ENCODE measurements around the gene FBXO9.
"Not testable (repeated sequence)": the region's sequence is repeated elsewhere in the genome, so short reads cannot be mapped to it uniquely, and the experiment has no call there.

The FBXO9 gene

GRCh38 chr6:53048431-53049195 is 16.6 kb upstream of the FBXO9 start:
- no peak for DNase-seq (ENCODE audit: low read depth)

DNA sequence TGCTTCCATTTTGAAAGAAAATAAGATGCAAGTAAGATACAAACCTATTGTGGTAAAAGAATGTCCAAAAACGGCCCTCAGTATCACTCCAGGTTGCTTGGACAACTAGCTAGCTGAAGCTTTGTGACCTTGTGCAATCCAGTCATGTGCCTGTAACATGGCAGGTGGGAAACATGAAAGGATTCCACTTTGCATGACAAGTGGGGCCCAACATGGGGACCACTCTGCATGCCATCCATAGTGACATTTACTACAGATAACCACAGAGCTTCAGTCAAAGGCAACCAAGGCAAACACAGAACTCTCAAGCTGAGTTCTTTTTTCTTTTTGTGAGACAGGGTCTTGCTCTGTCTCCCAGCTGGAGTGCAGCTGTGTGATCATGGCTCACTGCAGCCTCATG is 15.8 kb upstream of the FBXO9 start:
- no peak for DNase-seq (ENCODE audit: low read depth)

- DNase-seq (ENCODE audit: low read depth), result not testable (repeated sequence)
Measured at GRCh38 chr6:53052152-53052551, 13.1 kb upstream of the FBXO9 start.

- no peak for DNase-seq (ENCODE audit: low read depth)
Measured at GRCh38 chr6:53054532-53054931, 10.7 kb upstream of the FBXO9 start.

- DNase-seq (ENCODE audit: low read depth), result no peak
Measured at GRCh38 chr6:53055873-53056272, 9.3 kb upstream of the FBXO9 start.

DNA sequence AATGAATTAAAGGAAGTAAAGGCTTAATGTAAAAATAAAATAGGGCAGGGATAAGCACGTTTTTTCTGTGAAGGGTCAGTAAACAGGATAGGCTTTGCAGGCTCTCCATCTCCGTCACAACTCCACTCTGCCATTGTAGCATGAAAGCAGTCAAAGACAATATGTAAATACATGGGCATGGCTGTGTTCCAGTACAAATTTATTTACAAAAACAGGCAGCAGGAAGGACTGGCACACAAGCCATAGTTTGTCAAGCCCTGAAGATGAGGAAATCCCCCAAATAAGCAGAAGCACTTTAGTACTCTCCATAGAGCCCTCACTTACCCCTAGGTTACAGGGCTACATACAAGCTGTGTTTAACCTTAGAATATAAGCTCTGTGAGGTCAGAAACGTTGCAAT is 8.9 kb upstream of the FBXO9 start:
- DNase-seq (ENCODE audit: low read depth), result no peak

GRCh38 chr6:53058388-53059195 is 6.6 kb upstream of the FBXO9 start:
- DNase-seq (ENCODE audit: low read depth), result no peak

DNA sequence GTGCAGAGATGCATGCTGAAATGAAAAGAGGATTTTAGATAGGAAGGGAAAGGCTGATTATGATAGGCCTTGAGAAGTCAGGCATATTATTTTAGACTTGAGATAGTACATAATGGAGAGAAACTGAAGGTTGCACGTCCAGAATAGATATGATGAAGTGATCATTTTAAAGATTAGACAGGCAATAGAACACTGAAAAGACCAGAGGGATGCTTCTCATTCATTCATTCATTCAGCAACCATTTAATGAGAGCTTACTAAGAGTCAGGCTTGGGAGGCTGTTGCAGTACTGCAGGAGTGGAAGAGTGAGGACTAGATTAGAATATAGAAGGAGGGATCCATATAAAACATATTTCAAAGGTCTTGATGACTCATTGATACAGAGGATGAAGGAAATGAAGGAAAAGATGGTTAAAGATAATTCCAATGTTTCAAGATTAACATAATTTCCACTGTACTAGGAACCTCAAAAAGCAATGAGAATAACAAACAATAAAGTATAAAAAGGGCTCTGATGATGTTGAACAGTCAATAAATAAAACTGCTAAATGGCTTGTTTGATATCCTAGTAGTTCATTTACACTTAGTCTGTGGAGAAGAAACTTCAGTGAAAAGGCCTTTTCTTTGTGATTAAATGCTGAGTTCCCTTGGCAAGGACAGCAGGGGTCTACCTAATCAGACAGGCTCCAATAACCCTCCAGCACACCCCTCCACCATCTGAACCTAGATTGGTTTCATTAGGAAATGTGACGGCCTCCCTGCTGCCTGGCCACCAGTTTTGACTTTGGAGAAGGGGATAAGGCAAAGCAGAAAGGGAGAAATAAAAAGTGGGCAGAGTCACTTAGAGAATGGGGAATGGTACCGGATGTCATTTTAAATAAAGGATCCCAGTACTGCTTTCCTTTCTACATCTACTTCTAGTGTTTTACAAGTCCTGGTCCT is 5.3 kb upstream of the FBXO9 start:
- no peak for DNase-seq (ENCODE audit: low read depth)

DNA sequence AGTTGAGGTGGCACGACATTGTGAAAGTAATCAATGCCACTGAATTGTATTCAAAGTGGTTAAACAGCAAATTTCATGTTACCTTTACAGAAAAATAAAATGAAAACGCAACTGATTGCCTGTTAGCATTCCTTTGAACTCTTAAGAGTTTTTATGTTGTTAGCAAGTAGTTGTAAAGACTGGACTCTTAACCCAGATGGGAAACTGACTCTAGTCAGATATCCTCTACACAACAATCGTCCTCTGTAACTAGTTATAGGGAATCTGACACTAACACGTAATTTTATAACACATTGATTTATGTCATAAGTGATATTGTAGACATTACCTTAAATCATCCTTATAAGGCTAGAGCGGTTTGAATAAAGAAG is 3.0 kb upstream of the FBXO9 start:
- DNase-seq (ENCODE audit: low read depth), result no peak

- not testable (repeated sequence) for DNase-seq (ENCODE audit: low read depth)
Measured at GRCh38 chr6:53064255-53064654, 949 bp upstream of the FBXO9 start.

DNA sequence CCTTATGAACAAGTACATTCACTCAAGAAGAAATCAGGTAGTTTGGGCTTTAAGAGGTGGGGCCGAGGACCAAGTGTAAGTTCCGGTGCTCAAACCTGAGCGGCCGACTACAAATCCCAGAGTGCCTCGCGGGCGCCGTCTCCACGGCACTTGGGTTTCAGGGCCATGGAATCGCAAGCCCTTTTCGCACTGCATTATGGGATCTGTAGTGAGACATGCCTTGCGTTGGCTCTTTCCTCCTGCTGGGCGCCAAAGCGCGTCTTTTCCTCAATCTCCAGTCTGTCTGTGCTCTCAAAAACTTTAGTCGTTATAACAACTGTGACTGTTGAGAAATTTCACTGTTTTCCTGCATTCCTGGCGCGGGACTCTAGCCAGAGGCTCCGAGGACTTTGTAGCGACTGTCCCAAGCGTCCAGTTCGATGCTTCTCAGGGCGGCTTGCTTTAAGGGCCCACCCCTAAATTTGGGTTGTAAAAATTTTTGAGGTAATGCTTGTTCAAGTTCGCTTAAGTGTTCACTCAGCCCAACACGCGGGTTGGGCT is 408 bp upstream of the FBXO9 start:
- peak; percentile 91 for DNase-seq (ENCODE audit: low read depth)

DNA sequence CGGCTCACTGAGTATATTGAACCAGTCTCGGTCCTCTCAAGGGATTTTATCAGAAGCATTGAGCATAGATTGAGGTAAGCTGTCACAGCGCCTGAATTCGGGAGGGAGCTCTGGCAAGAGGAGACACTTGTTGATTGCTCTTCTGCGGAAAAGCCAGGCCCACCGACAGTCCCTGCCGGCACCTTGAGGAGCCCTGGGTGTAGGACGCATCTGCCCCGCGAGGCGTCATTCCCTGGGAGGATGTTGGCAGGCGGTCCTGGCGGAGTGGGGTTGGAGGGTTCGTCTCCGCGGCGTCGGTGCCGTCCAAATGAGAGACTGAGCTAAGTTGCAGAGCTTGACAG is 843 bp downstream of the FBXO9 start:
- peak; percentile 10 for DNase-seq (ENCODE audit: low read depth)

DNA sequence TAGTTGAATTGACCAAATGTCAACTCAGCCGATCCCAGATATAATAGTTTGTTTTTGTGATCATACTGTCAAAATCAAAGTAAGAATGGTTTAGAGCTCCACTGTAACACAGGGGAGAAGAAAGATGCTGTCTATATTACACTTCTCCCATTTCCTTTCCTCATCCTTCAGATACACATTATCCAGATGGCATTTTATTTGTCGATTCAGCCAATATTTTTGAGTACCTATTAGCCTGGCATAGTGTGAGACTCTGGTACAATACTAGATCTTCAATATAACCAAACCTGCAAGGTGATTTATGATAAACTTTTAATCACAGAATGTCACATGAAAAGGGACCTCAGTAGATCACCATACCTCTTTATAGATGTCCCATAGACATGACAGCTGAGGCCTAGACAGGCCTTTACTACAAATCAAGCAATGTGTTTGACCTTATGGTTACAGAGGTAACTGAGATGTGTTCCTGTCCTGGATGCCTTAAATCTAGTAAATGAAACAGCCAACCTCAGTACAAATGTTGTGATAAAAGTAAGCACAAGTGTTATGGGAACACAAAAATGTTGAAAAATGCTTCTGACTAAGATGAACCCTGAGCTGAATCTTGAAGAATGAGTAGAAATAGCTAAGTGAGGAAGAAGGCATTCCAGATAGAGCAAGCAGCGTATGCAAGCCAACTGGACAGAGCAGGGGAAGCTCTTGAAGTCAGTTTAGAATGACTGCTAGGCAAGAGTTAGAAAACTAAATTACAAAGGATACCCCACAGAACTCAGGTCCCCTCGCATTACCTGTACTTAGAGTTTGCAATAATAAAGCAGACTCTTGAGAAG is 1.9 kb downstream of the FBXO9 start:
- DNase-seq (ENCODE audit: low read depth), result no peak

GRCh38 chr6:53067849-53068361 is 2.7 kb downstream of the FBXO9 start:
- no peak for DNase-seq (ENCODE audit: low read depth)

GRCh38 chr6:53069427-53069826 is 4.2 kb downstream of the FBXO9 start:
- DNase-seq (ENCODE audit: low read depth), result no peak

GRCh38 chr6:53070806-53071205 is 5.6 kb downstream of the FBXO9 start:
- no peak for DNase-seq (ENCODE audit: low read depth)

DNA sequence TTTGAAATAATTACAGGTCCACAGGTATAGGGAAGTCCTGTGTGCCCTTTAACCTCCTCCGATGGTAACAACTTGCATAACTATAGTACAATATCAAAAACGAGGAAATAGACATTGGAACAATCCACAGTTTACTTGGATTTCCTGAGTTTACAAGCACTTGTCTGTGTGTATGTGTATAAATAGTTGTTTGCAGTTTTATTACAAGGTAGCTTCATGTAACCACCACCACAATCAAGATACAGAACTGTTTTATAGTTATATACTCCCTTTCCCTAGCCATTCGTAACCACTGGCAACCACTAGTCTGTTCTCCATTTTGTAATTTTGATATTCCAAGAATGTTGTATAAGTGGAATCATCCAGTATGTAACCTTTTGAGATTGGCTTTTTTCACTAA is 9.1 kb downstream of the FBXO9 start:
- no peak for DNase-seq (ENCODE audit: low read depth)

DNA sequence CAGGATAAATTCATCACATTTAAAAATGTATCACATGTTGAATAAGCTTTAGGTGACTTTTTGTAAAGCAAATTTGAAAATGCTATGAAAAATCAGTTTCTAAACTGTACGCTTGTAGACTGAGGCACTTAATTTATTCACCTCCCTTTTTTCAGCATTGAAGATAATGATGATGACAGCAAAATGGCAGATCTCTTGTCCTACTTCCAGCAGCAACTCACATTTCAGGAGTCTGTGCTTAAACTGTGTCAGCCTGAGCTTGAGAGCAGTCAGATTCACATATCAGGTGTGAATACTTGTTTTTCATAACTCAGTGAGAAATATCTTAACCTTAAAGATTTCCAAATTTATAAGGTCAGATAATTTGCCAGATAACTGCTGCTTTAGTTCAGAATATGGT is 15.6 kb downstream of the FBXO9 start:
- DNase-seq (ENCODE audit: low read depth), result no peak

DNA sequence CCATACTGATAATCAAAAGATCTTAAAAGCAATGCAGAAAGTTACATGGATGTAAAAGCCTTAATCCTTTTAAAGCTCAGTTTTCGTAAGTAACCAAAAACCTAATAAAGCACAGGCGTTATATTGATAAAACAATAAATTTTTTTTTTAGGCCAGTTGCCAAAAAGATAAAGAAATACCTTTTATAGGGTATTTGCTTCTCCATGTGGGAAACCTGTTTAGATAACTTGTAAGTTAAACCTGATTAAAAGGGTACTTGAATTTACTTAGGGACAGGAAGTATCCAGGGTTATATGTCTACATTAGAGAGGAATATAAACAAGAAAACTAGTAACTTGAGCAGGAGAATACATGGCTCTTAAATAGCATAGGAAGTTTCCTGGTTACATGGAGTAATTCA is 21.1 kb downstream of the FBXO9 start:
- no peak for DNase-seq (ENCODE audit: low read depth)

- no peak for DNase-seq (ENCODE audit: low read depth)
Measured at GRCh38 chr6:53089948-53090347, 24.7 kb downstream of the FBXO9 start.

- no peak for DNase-seq (ENCODE audit: low read depth)
Measured at GRCh38 chr6:53090576-53090975, 25.4 kb downstream of the FBXO9 start.
